ENCODE data around the gene CWC27. TPM values are rescaled to one million over a fixed set of nuclear protein-coding genes. Genes with fewer than 3 reads are reported as not detected.

CWC27 gene
- total and polyA plus RNA-seq, 10 donors, result 11.1 to 22.1 (median 15.9) TPM

DNA sequence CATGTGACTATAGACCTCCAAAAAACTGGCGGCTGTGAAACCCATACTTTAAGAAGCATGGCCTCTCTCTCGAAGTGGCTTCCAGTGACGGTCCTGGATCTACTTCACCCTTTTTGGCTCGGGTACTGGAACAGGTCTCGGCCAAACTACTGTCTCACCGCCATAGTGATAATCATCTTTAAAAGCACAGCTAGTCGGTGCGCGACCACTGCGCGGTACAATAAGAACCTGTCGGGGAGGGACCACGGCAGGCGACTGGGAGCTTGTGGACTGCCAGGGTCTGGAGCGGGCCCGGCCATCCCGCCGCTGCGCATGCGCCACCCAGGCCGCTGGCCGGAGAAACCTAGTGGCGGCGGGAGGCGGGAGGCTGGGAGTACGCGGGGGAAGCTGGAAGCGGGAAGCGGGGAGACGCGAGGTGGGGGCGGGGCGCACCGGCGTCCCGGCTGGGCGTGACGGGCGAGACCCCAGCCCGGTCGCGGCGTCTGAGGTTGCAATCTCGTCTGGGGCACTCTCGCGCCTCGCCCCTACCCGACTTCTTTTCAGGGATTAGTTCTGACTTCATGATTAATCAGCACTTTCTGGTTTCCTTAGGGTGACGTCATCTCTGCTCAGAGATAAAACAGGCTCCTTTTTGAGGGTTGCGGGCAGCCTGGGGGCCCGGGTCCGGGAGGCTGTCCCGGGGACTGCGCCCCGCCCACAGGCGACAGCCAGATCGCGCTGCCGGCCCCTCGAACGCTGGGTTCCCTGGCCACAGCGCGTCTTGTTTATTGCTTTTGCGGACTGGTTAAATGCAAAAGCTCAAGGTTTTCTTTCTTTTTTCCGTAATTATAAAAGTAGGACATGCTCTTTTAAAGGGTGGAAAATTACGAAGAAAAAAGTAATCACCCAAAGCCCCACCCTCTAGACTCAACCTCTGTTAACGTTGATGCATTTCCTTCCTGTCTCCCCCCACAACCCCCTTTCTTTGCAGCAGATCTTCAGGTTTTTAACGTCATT is 266.8 kb downstream of the CWC27 start:
- DNase-seq, result peak; percentile 93
- intact Hi-C loops (cut with DNase I; ENCODE audit: low total_unique reads), result no loop called here
- peaks cover 4 to 35% (median 20%) of the 10 kb centered on the region in 6 donors for H3K4me1 ChIP-seq
- H3K4me3 ChIP-seq, result peak overlapping the region; percentile 50 to 76 (median 54)
- H3K36me3 ChIP-seq, result no peaks in the 10 kb centered on the region
- H3K27ac ChIP-seq, result peak overlapping the region; percentile 88 to 98 (median 95)
- H3K27me3 ChIP-seq (replicated peaks in 1 of 7), result no peaks in the 10 kb centered on the region
- TF ChIP-seq, protein P1, sequence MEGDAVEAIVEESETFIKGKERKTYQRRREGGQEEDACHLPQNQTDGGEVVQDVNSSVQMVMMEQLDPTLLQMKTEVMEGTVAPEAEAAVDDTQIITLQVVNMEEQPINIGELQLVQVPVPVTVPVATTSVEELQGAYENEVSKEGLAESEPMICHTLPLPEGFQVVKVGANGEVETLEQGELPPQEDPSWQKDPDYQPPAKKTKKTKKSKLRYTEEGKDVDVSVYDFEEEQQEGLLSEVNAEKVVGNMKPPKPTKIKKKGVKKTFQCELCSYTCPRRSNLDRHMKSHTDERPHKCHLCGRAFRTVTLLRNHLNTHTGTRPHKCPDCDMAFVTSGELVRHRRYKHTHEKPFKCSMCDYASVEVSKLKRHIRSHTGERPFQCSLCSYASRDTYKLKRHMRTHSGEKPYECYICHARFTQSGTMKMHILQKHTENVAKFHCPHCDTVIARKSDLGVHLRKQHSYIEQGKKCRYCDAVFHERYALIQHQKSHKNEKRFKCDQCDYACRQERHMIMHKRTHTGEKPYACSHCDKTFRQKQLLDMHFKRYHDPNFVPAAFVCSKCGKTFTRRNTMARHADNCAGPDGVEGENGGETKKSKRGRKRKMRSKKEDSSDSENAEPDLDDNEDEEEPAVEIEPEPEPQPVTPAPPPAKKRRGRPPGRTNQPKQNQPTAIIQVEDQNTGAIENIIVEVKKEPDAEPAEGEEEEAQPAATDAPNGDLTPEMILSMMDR (IDR thresholded peaks at IDR 0.05 in 8 of 11, conservative IDR thresholded peaks at IDR 0.05 in 3 of 11), result peak in 6 of 11 experiments; percentile 8 to 38 (median 28)
- no peak for TF ChIP-seq POLR2A (IDR thresholded peaks at IDR 0.05)
- TF ChIP-seq POLR2AphosphoS5 (IDR thresholded peaks at IDR 0.05), result peak; percentile 72 to 86 (median 85)
- H3K9me3 ChIP-seq, result no peaks in the 10 kb centered on the region
- WGBS, 5 donors, result 2 to 4% (median 2%) methylated on average over 46 to 68 of the region's 68 CpGs

DNA sequence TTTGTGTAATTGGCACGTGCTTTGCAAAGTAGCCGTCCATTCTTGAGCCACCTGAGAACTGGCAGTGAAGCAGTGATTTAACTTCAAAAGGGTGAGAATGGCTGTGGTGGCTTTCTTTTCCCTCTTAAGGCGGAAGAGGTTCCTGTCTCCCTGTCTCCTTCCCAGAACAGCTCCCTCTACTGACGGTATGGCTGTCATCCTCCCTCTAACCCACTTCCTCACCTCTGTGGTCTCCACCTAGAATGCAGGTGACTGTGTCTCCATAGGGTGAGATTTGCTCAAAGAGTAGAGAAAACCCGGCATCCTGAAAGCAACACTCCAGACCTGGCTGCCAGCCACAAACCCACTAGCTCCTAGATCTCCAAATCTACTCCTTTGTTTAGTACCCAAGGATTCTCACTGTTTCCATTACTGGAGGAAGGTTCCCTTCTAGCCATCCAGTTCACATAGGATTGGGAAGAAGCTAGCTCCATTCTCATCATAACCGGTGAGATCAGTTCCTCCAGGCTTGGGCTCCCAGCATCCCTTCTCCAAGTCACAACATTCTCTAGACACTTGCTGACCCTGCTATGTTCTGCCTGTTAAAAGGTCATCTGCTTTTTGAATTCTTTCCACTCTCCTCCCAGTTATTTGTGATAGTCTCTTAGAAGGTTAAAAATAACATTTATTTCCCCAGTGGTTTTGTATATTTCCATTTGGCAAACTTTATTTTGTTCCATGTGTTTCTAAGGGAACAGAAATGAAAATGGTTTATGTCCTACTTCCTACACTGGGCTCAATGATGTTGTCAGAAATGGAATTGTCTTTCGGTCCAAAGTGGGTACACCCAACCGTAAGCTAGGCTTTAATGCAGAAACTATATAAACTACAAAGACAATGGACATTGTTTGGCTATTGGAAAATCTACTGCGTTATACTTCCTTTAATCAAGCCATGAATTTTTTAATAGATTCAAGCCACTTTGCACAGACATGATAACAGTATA is 269.4 kb downstream of the CWC27 start:
- TF ChIP-seq POLR2A (IDR thresholded peaks at IDR 0.05) (no peak), POLR2AphosphoS5 (IDR thresholded peaks at IDR 0.05) (no peak)
- TF ChIP-seq, protein P1 (IDR thresholded peaks at IDR 0.05 in 8 of 11, conservative IDR thresholded peaks at IDR 0.05 in 3 of 11), result peak in 3 of 11 experiments; percentile 34 to 35 (median 35)
- H3K4me3 ChIP-seq, result no peak overlapping the region
- H3K27ac ChIP-seq, result peak overlapping the region in 4 of 8 donors; percentile 7 to 97 (median 52)
- no peaks in the 10 kb centered on the region for H3K27me3 ChIP-seq (replicated peaks in 1 of 7)
- H3K36me3 ChIP-seq, result no peaks in the 10 kb centered on the region
- no peak for DNase-seq
- no peaks in the 10 kb centered on the region for H3K9me3 ChIP-seq
- peaks cover 4 to 35% (median 20%) of the 10 kb centered on the region in 6 donors for H3K4me1 ChIP-seq
- intact Hi-C loops (cut with DNase I; ENCODE audit: low total_unique reads), result no loop called here
- 75 to 84% (median 78%) methylated on average over 9 of the region's 9 CpGs for WGBS, 5 donors

DNA sequence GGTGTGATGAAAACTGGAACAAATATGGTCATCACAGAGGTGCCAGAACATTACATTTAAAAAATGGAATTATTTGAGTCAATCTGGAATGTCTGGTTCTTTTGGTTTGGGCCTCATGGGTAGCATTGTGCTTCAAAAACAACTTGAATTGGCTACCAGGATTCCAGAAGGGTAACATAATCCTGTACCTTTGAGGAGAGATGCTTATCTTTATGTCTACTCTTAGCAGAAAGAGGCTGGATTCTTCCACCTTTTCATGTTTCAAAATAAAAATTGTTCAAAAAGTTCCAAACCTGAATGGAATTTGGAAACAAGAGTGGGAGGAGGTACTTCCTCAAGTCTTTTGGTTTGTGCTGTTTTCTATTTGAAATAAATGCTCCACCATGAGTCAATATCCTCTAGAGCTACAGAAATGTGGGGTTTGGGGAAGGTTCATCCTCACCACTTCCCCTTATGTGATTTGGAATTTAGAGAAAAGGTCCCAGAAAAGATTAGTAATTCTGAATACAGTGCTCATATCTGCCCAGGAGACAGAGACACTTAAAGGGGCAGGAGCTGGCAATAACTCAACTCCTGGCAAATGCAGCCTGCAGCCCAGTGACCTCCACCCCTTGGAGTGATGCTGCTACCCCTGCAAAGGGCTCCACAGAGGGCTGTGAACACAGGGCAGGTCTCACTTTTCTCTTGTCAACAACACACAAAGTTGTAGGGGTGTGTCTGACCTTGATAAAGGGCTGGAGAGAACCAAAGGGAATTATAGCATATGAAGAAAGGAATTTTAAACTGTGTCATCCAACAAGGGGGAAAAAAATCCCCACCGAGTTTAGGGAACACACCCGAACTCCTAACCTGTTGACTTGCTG is 272.8 kb downstream of the CWC27 start:
- Histone ChIP-seq H3K4me3 (no peak overlapping the region), H3K27ac (peak overlapping the region in 1 of 8 donors; percentile 26), H3K36me3 (no peaks in the 10 kb centered on the region), H3K4me1 (peaks cover 0 to 15% (median 6%) of the 10 kb centered on the region in 6 donors), H3K9me3 (no peaks in the 10 kb centered on the region), H3K27me3 (replicated peaks in 1 of 7) (no peaks in the 10 kb centered on the region)
- no peak for TF ChIP-seq POLR2A (IDR thresholded peaks at IDR 0.05)
- no peak for TF ChIP-seq POLR2AphosphoS5 (IDR thresholded peaks at IDR 0.05)
- TF ChIP-seq, protein P1 (IDR thresholded peaks at IDR 0.05 in 8 of 11, conservative IDR thresholded peaks at IDR 0.05 in 3 of 11), result no peak
- intact Hi-C loops (cut with DNase I; ENCODE audit: low total_unique reads), result no loop called here
- DNase-seq, result no peak
- WGBS, 5 donors, result 83 to 93% (median 88%) methylated on average over 2 of the region's 2 CpGs

Measured in spleen (tissue), 11 donors.